Measurements from ENCODE around the gene HNRNPF.

DNA sequence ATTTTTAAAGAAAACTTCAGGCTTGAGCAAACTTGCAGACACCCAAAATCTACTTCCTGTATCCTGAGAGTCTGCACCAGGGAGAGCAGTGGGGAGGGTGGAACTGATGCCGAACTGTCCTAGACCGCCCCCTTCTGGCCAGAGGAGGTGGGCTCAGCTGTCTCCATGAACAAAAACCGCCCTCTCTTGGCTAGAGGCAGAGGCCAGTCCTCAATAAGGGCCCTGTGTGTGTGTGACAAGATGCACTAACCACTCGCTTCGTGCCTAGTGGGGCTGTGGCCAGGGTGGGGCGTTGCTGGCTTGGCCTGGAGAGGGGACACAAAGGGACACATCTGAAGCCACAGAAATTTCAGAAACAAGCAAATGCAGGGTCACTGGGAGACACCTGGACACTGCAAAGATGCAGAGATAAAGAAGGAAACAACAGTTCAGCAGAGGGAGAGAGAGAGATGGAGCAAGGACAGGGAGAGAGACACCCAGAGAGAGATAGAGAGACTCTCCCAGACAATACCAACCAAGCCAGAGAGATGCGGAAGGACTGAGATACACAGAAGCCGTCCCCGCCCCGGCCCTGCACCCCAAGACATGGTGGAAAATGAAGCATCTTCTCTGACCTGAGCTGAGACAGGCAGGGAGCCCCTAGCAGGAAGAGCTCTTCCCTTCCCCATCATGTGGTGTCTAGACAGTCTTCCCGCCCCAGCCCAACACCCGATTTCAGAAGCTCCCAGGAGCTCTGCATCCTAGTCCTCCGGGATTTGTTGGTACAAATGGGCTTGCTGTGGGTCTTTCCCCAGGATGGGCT, 60.3 kb downstream of the HNRNPF start:
- TF ChIP-seq POLR2A (IDR thresholded peaks at IDR 0.05), result no peak
- TF ChIP-seq, protein P1, sequence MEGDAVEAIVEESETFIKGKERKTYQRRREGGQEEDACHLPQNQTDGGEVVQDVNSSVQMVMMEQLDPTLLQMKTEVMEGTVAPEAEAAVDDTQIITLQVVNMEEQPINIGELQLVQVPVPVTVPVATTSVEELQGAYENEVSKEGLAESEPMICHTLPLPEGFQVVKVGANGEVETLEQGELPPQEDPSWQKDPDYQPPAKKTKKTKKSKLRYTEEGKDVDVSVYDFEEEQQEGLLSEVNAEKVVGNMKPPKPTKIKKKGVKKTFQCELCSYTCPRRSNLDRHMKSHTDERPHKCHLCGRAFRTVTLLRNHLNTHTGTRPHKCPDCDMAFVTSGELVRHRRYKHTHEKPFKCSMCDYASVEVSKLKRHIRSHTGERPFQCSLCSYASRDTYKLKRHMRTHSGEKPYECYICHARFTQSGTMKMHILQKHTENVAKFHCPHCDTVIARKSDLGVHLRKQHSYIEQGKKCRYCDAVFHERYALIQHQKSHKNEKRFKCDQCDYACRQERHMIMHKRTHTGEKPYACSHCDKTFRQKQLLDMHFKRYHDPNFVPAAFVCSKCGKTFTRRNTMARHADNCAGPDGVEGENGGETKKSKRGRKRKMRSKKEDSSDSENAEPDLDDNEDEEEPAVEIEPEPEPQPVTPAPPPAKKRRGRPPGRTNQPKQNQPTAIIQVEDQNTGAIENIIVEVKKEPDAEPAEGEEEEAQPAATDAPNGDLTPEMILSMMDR (IDR thresholded peaks at IDR 0.05), result peak; percentile 93 to 95 (median 95)
